Fibroblast of skin of left biceps (primary cell): ENCODE data around the gene SMOC1.

Source experiments
- DNase-seq, 2 experiments: peaks; one replicate each; pipeline ENCODE4 v3.0.0-alpha.2; 2013; ENCODE audit warnings: low read depth in 2 of 2

SMOC1 gene

GRCh38 chr14:69863083-69863482, 16.1 kb upstream of the SMOC1 start:
- DNase-seq: no peak

GRCh38 chr14:69865701-69866365, 13.4 kb upstream of the SMOC1 start:
- DNase-seq: no peak

- DNase-seq: no peak
These were observed 10.8 kb upstream of the SMOC1 start for GRCh38 chr14:69868363-69868963.

- no peak for DNase-seq
These were observed 8.6 kb upstream of the SMOC1 start for GRCh38 chr14:69870613-69871012.

GRCh38 chr14:69873877-69874780, 5.1 kb upstream of the SMOC1 start:
- DNase-seq: no peak

GRCh38 chr14:69876221-69876847, 2.9 kb upstream of the SMOC1 start:
- no peak for DNase-seq

- DNase-seq: no peak
These were observed 2.3 kb upstream of the SMOC1 start for GRCh38 chr14:69876848-69877306.

GRCh38 chr14:69877492-69877891, 1.7 kb upstream of the SMOC1 start:
- DNase-seq: no peak

GRCh38 chr14:69878251-69878650, 965 bp upstream of the SMOC1 start:
- DNase-seq: no peak

GRCh38 chr14:69880044-69880487, 850 bp downstream of the SMOC1 start:
- no peak for DNase-seq

- no peak for DNase-seq
These were observed 1.7 kb downstream of the SMOC1 start for GRCh38 chr14:69880893-69881292.

- no peak for DNase-seq
These were observed 3.1 kb downstream of the SMOC1 start for GRCh38 chr14:69882116-69882864.

GRCh38 chr14:69882915-69883314, 3.7 kb downstream of the SMOC1 start:
- no peak for DNase-seq

- DNase-seq: no peak
These were observed 7.4 kb downstream of the SMOC1 start for GRCh38 chr14:69886453-69887242.

GRCh38 chr14:69887740-69888657, 8.8 kb downstream of the SMOC1 start:
- DNase-seq: no peak

- DNase-seq: no peak
These were observed 12.2 kb downstream of the SMOC1 start for GRCh38 chr14:69891422-69891821.

- DNase-seq: no peak
These were observed 15.9 kb downstream of the SMOC1 start for GRCh38 chr14:69895109-69895508.

GRCh38 chr14:69896080-69896479, 16.9 kb downstream of the SMOC1 start:
- no peak for DNase-seq

GRCh38 chr14:69896972-69897371, 17.8 kb downstream of the SMOC1 start:
- DNase-seq: no peak
